Measurements from ENCODE around the gene ASF1A.
A peak's percentile ranks its signal among the peaks of the same experiment; 100 is the strongest.

The ASF1A gene

DNA sequence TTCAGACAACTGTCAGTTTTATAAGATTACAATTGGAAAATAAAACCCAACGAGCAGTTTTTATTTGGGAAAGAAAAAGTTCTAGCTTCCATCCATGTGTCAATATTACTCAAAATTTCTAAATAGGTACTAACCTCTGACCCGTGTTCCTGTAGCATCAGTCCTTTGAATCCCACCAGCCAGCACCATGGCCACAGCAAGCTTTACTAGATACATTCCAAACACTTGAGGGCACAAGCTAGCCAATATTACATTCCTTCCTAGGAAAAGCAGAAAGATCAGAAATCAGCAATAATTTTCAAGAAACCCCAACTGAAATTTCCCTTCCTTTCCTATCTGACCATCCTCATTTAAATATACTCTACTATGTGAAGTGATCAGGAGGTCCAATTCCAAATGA is 19.2 kb downstream of the ASF1A start:
- no peak for DNase-seq (ENCODE audit: low read depth)

GRCh38 chr6:118914598-118914997 is 20.6 kb downstream of the ASF1A start:
- no peak for DNase-seq (ENCODE audit: low read depth)

DNA sequence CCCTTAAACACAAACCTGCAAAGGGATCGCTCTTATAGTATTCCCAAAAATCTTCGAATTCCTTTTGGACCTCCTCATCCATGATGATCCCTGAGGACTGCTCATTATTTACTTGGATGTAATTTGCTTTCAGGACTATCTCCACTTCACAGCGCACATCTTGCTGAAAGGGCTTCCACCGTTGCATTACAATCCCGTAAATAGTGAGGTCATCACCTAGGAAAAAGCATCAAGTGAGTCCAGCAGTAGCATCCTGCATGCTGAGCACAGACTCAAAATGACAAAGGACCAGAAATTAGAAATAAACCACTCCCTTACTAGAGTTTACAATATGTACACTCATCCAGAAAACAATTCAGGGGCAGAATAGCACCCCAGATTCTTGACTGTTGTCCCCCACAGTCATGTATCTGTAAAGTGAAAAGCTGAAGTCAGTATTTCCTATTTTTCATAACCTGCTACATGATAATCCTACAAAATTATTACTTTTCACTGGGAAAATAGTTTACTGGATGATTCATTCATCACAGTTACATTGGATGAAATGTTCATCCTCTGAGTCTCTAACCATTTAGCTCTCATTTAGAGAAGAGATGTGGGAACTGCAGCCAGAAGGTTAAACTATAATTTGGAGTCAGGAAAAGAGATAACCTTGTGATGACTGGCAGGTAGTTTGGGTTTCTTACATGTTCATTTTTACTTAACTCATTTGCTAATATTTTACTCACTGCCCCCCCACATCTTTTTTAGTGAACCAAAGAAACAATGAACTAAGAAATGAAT is 23.8 kb downstream of the ASF1A start:
- DNase-seq (ENCODE audit: low read depth) = no peak

DNA sequence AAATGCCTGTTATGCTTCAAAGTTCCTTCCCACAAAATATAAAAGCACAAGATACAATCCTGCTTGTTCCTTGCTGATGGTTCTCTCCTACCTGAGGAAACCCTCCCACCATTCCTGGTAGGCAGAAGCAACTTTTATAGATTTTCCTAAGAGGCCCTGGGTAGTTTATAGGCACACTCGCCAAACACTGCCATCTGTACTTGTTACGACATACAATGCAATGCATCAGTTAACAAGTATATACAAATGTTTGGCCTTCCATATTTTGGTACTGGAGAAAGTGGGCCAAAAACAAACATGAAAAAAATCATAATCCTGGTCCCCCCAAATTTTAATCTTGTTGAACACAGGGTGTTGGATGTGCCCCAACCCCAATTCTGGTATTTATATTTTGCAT is 24.4 kb downstream of the ASF1A start:
- no peak for DNase-seq (ENCODE audit: low read depth)

GRCh38 chr6:118921084-118921483 is 27.1 kb downstream of the ASF1A start:
- DNase-seq (ENCODE audit: low read depth) = no peak

- DNase-seq (ENCODE audit: low read depth) = no peak
Measured at GRCh38 chr6:118923035-118923434, 29.1 kb downstream of the ASF1A start.

DNA sequence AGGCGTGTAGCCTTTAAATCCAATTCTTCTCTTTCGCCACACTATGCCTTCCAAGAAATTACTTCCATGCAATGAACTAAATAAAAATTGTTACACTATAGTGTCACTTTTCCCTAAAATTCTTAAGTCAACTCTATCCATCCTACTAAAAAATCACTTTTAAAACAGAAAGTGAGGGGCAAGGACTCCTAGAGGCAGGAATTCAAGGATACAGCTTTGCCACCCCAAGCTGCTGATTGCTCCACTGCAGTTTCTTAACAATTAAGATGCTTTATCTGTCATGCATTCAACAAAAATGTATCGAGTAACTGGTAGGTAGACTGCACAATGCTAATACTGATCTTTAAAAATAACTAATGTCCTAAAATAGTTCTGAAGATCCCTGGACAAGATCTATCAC is 36.7 kb downstream of the ASF1A start:
- DNase-seq (ENCODE audit: low read depth) = no peak

DNA sequence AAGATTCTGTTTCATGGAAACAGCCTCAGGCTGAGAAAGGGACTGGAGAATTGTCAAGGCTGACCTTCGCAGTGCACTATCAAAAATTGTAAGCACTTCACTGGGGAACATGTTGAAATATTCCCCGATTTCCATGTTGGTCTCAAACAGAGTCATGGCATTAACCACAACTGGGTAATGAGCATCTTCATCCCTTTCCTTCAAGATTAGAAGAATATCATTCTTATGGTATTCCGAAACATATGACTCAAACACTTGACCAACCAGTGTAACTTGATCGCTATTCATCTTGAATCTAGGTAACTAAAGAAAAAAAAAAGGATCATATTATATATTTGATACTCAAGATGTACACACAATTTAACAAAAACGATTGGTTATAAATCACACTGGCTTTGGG is 37.5 kb downstream of the ASF1A start:
- no peak for DNase-seq (ENCODE audit: low read depth)

- DNase-seq (ENCODE audit: low read depth) = no peak
Measured at GRCh38 chr6:118932421-118932820, 38.5 kb downstream of the ASF1A start.

DNA sequence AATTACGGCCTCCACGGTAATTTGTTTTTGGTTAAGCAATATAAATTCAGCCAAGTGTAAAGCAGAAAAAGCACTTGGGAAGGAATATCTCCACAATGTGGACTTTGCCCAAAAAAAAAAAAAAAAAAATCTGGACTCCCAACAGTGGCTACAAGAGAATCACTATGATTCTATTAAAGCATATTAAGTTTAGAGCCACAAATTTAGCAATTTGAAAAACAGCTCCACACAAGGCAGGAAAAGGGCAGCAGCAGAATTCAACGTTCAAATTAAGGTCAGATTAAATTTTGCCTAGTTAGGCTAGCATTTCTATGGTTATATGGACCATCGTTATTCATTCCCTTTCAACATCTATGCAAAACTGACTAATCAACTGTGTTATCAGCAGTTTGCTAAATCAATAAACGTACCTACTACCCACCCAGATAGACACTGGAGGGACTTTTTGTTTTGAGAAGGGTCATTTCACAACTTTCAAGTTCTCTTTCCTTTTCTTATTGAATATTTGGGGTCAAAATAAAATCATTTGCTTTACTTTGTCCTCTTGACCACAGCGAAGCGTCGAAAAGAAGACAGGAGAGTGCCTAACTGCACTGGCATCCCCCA is 40.0 kb downstream of the ASF1A start:
- DNase-seq (ENCODE audit: low read depth) = no peak

GRCh38 chr6:118934461-118935330 is 40.7 kb downstream of the ASF1A start, which contains the start of gene MCM9:
TSS of gene MCM9 (minus strand) at chr6:118935159. CDS start at chr6:118931723, 3,436 bp downstream.
- DNase-seq (ENCODE audit: low read depth) = peak; percentile 73

DNA sequence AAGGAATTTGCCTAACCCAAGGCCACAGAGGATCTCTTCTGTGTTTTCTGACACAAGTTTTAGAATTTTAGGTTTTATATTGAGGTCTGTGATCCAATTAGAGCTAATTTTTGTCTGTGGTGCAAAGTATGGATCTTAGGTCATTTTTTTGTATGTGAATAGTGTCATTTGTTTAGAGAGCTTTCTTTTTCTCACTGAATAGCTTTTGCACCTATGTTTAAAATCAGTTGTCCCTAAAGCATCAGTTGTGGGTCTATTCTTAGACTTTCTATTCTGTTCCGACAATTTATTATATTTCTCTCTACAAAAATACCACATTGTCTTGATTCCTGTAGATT is 41.3 kb downstream of the ASF1A start:
- no peak for DNase-seq (ENCODE audit: low read depth)

- no peak for DNase-seq (ENCODE audit: low read depth)
Measured at GRCh38 chr6:118935978-118936703, 42.2 kb downstream of the ASF1A start.

- DNase-seq (ENCODE audit: low read depth) = no peak
Measured at GRCh38 chr6:118939683-118940082, 45.7 kb downstream of the ASF1A start.

GRCh38 chr6:118940770-118941169 is 46.8 kb downstream of the ASF1A start:
- no peak for DNase-seq (ENCODE audit: low read depth)

DNA sequence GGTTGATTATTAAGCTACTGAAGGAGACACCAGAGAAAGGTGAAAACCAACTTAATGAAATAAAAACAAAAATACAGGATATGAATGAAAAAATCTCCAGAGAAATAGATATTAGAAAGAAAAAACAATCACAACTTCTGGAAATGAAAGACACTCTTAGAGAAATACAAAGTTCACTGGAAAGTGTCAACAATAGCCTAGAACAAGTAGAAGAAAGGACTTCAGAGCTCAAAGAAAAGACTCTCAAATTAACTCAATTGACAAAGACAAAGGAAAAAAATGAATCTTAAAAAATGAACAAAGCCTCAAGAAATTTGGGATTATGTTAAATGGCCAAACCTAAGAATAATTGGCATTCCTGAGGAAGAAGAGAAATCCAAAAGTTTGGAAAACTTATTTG is 51.3 kb downstream of the ASF1A start:
- DNase-seq (ENCODE audit: low read depth) = no peak

GRCh38 chr6:118952683-118953082 is 58.7 kb downstream of the ASF1A start:
- DNase-seq (ENCODE audit: low read depth) = no peak

DNA sequence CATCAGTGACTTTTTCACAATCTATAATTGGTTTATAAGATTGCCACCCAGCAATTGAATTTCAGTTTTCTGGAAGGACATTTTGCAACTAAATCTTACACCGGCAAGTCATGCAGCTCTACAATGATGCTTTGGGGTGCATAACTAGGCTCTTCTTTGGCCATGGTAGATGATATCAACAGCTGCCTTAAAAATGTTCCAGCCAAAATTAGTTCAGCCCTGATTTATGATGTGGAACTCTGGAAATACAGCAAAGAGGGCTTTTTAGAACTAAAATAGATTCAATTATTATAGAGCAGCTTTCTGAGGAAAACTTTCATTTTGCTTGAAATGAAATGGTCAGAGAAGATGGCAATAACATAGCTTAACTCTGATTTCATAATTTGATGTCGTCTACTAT is 59.4 kb downstream of the ASF1A start:
- DNase-seq (ENCODE audit: low read depth) = no peak
